Astrocyte of the spinal cord (primary cell): ENCODE results near the gene GABBR2.

Source experiments
- DNase-seq: peaks from one replicate; pipeline ENCODE4 v3.0.0; 2011; ENCODE audit warnings: low read depth, low spot score
- H3K4me3 ChIP-seq: 2 replicates; pipeline ENCODE4 v1.5.1; 2011; ENCODE audit warnings: low read depth, mild to moderate bottlenecking, low read length, moderate library complexity
- in situ Hi-C: cut with HindIII; loops from 2 replicates; pipeline ENCODE4 v1.10.0; 2017; ENCODE audit warnings: low sequenced_read_pairs
- TF ChIP-seq, protein P1 (sequence below): IDR thresholded peaks from 2 replicates; pipeline ENCODE4 v1.5.1; 2012; ENCODE audit warnings: low read depth, mild to moderate bottlenecking, low read length, inconsistent platforms

The GABBR2 gene

DNA sequence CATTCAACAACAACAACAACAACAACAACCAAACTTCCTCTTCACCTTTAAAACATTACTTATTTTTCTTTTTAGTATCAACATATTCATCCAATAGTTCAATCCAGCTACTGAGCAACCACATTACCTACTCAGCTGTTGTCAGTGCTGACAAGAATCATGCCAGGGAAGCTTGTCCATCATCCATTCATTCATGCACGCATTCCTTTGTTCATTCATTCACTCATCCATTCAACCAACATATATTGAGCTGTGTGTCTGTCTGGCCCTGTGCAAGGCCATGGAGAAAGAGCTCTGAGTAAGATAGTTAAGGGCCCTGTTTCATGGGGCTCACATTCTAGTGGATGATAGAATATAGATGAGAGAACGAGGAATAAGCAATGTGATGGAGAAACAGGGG, 373.1 kb downstream of the GABBR2 start:
- H3K4me3 ChIP-seq, result no peak overlapping the region
- in situ Hi-C loops, result no loop called here
- TF ChIP-seq, protein P1, sequence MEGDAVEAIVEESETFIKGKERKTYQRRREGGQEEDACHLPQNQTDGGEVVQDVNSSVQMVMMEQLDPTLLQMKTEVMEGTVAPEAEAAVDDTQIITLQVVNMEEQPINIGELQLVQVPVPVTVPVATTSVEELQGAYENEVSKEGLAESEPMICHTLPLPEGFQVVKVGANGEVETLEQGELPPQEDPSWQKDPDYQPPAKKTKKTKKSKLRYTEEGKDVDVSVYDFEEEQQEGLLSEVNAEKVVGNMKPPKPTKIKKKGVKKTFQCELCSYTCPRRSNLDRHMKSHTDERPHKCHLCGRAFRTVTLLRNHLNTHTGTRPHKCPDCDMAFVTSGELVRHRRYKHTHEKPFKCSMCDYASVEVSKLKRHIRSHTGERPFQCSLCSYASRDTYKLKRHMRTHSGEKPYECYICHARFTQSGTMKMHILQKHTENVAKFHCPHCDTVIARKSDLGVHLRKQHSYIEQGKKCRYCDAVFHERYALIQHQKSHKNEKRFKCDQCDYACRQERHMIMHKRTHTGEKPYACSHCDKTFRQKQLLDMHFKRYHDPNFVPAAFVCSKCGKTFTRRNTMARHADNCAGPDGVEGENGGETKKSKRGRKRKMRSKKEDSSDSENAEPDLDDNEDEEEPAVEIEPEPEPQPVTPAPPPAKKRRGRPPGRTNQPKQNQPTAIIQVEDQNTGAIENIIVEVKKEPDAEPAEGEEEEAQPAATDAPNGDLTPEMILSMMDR, result no peak
- DNase-seq, result no peak

DNA sequence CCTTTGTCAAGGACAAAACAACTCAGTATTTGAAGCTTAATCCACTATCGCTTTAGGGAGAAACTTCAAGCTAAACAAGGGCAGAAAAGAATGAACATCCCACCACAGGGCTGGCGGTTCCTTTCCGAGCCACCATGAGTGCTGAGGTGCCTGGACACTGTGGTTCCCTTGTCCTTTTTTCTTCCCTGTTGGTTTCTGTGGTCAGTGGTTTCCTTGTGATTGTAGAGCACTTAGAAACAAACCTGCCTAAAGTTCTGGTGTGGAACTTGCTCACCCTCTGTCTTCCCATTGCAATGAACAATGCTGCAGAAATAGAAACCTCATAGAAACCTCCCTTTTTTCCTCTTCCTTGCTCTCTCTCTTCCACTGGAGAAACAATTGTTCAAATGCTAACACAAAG, 373.9 kb downstream of the GABBR2 start:
- in situ Hi-C loops, result no loop called here
- no peak for DNase-seq
- TF ChIP-seq, protein P1, result no peak
- no peak overlapping the region for H3K4me3 ChIP-seq

DNA sequence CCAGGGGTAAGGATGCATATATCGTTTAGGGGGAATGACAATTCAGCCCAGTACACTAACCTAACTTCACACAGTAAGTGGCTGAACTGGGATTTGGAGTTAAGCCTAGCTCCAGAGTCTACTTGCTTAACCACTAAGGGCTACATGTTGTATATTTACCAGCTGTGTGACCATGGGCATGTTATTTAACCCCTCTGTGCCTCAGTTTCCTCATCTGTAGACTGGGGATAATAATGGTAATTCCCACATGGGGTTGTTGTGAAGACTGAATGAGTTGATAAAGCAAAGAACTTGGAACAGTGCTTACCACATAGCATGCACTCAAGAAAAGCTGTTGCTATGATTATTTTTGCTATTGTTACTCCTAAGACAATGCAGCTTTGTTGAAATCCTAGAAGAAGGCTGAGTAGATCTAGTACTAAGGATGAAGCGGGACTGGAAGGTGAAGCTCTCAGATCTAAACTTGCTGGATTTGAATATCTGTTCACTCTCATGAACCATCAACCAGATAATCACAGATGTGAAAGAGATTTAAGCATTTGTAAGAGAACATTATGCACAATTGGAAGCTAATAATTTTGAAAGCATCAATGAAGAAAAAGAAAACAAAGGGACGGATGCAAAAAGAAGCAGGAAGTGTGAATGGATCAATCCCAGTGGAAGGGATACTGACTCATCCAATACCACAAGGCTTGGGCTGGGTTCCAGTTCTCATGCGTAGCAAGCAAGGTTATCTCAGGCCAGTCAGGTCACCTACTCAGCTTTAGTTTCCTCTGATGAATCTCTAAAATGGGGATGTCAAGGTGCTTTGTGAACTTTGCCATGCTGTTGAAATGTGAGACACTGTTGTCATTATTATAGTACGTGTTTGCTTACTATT, 374.8 kb downstream of the GABBR2 start:
- TF ChIP-seq, protein P1, result no peak
- DNase-seq, result peak; percentile 55
- no peak overlapping the region for H3K4me3 ChIP-seq
- in situ Hi-C loops, result no loop called here

DNA sequence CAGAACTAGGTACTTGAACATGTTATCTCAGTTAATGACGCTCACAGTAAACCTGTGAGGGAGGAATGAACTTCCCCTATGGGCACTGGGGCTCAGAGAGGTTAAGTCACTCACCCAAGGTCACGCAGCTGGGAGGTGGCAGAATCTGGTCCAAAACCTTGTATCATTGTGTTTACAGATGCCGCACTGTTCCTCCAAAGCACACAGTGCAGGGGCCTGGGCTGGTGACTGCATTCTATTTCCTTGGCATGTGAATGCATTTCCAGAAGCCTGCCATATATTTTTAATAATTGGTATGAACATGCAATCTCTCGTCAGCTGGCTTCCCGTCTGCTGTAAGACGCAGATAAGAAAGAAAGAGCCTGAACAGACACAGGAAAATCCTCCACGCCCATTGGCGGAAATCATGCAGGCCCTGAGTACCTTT, 376.3 kb downstream of the GABBR2 start:
- TF ChIP-seq, protein P1, result no peak
- no peak for DNase-seq
- H3K4me3 ChIP-seq, result no peak overlapping the region
- in situ Hi-C loops, result no loop called here

DNA sequence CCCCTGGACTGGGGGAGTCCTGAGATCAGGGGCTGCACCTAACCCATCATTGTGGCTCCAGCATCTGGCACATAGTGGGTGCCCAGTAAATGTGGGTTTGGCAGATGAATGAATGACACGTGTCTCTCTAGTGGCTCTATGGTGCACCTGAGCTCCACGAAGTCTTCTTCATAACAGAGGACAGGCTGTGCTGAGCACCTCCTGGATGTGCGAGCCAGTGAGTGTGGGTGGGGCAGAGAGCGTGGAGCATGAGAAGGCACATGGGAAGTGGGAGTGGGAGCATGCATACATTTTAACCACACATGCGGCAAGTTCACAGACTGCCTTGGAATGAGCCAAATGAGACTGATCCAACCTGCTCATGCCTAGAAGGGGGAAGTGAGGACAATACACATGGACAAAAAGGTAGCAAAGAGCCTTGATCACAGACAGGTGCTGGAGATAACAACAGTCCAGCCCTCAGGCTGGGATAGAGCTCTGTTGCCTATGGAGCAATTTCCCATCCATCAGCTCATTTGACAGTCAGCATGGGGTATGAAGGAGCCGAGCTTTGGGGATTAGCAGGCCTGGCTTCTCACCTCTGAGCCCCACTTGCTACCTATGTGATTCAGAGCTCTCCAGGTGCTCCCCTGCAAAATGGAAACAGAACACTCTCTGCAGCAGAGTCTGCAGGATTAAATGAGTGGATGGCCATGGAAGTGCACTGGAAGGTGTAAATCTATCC, 377.0 kb downstream of the GABBR2 start:
- TF ChIP-seq, protein P1, result no peak
- in situ Hi-C loops, result no loop called here
- H3K4me3 ChIP-seq, result no peak overlapping the region
- DNase-seq, result no peak

DNA sequence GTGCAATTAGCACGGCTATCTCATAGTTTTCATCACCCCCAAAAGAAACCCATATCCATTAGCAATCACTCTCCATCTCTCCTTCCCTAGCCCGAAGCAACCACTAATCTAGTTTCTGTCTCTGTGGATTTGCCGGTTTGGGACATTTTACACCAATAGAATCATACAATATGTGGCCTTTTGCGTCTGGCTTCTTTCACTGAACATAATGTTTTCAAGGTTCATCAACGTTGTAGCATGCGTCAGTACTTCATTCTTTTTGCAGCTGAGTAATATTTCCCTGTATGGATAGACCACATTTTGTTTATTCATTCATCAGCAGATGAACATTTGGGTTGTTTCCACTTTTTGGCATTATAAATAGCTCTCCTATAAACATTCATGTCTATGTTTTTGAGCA, 377.9 kb downstream of the GABBR2 start:
- TF ChIP-seq, protein P1, result no peak
- peak; percentile 34 for DNase-seq
- in situ Hi-C loops, result no loop called here

More for the DNA sequence above, 377.9 kb downstream of the GABBR2 start:
- H3K4me3 ChIP-seq, result no peak overlapping the region
